Left ventricle myocardium superior (tissue), 1 donor: Measurements from ENCODE around the gene LMTK2. TPM values are rescaled to one million over a fixed set of nuclear protein-coding genes. Genes with fewer than 3 reads are reported as not detected.

Source experiments
- ATAC-seq: fragments of 200-7000 bp; cut with Tn5 transposase; one replicate; pipeline ENCODE4 v1.9.1; 2020; ENCODE audit warnings: mild to moderate bottlenecking, moderate library complexity
- DNase-seq: peaks from one replicate; pipeline ENCODE4 v3.0.0-alpha.2; 2020
- intact Hi-C: fragments of 100-400 bp; cut with micrococcal nuclease; formaldehyde crosslinking; loops from one replicate; pipeline ENCODE4 v1.11.0; 2022
- long read RNA-seq: library from polyadenylated mRNA; unstranded; transcript quantifications from one replicate; pipeline ENCODE4 v2.0.0, GENCODE V29; 2021
- total RNA-seq: library from RNA; stranded (reverse); fragmentation: NEBNext Ultra II Directional; extraction: Animal tissue kit (Norgen Biotek cat#: 25700); gene quantifications from one replicate; pipeline ENCODE4 v1.2.1, GENCODE V29; 2021
- donor health status: DM: no; HTN: yes; CAD: no; lungs with severe emphysema.

The LMTK2 gene
- total RNA-seq: 24.7 TPM
- long read RNA-seq, partial matches to known transcripts: 21 of 23 reads
- long read RNA-seq, other reads (novel, unspliced or antisense): 2 of 23 reads

DNA sequence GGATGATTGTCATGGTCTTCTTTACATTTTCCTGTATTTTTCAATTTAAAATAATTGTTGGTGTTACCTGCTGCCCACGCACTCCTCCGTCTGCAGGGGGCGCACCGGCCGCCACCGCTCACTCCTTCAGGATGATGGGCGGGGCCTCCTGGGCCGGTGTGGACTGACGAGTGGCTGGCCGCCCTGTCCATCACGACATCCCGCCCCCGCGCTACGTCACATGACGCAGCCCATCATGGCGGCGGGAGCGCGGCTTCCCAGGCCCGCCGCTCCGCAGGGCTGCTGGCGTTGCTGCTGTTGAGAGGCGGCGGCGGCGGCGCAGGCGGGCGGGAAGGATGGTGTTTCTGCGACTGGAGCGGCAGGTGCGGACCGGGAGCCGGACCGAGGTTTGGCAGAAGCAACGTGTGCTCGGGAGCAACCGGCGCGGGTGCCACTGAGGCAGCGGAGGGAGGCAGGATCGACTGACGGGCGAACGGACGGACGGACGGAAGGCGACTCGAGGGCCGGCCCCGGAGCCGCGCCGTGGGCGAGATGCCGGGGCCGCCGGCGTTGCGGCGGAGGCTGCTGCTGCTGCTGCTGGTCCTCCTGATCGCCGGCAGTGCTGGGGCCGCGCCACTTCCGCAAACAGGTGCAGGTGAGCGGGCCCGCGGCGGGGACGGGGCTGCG, at the start of gene LMTK2:
LMTK2 (plus strand) TSS at position 216 of the 666 bp plus-strand sequence; CDS start at position 532, 316 bp downstream.
- ATAC-seq: peak; percentile 99
- DNase-seq: peak; percentile 98
- intact Hi-C loops: loop anchor here (5.0 kb wide), 1 partner anchor 61 kb away; no protein-coding TSS in a partner anchor

DNA sequence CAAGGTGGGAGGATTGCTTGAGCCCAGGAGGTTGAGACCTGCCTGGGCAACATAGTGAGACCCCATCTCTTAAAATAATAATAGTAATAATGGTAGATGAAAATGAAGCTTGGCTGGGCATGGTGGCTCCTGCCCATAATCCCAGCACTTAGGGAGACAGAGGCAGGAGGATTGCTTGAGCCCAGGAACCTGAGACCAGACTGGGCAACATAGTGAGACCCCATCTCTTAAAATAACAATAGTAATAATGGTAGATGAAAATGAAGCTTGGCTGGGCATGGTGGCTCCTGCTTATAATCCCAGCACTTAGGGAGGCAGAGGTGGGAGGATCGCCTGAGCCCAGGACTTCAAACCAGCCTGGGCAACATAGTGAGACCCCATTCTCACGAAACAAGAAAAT, 49.5 kb upstream of the LMTK2 start:
- DNase-seq: no peak
- ATAC-seq: no peak
- intact Hi-C loops: no loop called here

DNA sequence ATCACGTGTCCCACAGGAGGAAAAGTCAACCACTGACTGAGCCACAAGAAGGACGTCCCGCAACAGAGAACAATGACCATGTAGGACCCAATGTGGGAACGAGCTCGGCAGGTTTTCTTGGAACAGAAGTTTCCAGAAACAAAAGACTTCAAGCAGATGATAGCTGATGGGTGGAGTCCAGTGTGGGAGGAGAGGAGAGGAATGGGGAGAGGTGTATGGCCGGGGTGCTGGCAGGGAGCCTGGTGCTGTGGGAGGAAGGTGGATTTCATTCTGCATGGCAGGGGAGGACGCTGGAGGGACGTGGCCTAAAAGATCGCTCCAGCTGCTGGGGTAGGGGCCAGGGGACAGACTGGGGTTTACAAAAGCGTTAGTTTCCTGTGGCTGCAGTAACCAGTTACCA, 48.5 kb upstream of the LMTK2 start:
- intact Hi-C loops: no loop called here

DNA sequence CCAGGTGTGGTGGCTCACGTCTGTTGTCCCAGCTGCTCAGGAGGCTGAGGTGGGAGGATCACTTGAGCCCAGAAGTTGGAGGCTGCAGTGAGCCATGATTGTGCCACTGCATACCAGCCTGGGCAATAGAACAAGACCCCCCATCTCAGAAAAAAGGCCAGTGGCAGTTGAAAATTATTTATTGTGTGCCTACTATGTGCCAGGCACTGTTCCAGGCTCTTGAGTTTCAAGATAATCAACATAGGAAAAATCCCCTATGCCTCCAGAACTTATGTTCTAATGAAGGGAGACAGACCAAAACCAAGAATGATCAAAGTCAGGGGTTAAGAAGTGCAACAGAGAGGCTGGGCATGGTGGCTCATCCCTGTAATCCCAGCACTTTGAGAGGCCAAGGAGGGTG, 42.4 kb upstream of the LMTK2 start:
- intact Hi-C loops: no loop called here
- ATAC-seq (no peak), DNase-seq (no peak)

More for the DNA sequence above, 48.5 kb upstream of the LMTK2 start:
- ATAC-seq (no peak), DNase-seq (no peak)

DNA sequence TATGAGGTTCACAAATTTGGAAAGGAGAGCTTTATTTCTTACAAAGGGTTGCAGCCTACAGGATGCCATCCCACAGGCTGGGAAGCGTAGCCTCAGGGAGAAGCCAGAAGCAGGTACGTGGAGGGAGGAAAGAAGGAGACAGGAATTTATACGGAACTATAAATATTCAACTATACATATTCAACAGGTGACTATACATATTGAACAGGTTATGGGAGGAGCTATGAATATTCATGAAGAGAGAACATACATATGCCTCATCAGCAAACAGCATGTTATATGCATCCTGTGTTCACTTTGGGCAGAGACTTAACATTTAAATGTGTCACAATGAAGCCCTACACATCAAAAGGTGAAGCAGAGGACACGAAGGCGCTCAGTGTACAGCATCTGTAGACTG, 40.5 kb upstream of the LMTK2 start:
- ATAC-seq: no peak
- intact Hi-C loops: no loop called here
- DNase-seq: no peak

DNA sequence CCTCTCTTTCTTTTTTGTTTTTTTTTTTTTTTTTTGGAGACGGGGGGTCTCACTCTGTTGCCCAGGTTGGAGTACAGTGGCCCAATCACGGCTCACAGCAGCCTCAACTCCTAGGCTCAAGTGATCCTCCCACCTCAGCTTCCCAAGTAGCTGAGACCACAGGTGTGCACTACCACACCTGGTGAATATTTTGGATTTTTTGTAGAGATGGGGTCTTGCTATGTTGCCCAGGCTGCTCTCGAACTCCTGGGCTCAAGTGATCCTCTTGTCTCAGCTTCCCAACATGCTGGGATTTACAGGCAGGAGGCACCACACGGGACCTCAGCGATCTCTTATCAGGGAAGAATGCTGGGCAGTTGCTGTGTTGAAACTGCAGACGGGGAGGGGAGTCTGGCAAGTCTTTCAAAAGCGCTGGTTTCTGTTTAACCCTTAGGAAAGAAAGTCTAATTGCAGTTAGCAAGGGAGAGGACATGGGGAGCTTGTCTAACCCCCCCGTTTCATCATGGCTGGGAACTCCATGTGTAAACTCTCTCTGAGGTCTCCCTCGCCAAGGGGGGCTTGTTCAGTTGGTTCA, 39.6 kb upstream of the LMTK2 start:
- DNase-seq (no peak), ATAC-seq (no peak)
- intact Hi-C loops: no loop called here

DNA sequence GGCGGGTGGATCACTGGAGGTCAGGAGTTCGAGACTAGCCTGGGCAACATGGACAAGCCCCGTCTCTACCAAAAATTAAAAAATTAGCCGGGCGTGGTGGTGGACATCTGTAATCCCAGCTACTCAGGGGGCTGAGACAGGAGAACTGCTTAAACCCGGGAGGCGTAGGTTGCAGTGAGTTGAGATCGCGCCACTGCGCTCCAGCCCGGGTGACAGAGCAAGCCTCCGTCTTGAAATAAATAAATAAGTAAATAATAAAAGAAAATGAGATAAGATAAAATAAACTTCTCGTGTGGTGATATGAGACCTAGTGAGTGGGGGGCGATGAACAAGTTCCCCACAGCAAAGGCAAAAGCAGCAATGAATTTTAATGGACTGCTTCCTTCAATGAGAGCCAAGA, 33.6 kb upstream of the LMTK2 start:
- DNase-seq: no peak
- intact Hi-C loops: no loop called here

DNA sequence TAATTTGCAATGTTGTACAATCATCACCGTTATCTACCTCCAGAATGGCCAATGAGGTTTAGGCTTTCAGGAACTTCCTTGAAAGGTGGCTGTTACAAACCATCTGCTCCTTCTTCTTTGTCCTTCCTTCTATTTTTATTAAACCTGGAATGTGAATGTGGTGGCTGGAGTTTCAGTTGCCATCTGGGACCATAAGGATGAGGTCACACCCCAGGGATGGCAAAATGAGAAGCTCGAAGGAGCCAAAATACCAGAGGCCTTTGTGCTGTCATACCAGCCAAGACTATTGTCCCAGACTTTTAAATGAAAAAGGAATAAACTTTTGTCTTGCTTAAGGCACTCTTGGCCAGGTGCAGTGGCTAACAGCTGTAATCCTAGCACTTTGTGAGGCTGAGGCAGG, 30.9 kb upstream of the LMTK2 start:
- ATAC-seq (no peak), DNase-seq (no peak)
- intact Hi-C loops: no loop called here

More for the DNA sequence above, 33.6 kb upstream of the LMTK2 start:
- no peak for ATAC-seq

DNA sequence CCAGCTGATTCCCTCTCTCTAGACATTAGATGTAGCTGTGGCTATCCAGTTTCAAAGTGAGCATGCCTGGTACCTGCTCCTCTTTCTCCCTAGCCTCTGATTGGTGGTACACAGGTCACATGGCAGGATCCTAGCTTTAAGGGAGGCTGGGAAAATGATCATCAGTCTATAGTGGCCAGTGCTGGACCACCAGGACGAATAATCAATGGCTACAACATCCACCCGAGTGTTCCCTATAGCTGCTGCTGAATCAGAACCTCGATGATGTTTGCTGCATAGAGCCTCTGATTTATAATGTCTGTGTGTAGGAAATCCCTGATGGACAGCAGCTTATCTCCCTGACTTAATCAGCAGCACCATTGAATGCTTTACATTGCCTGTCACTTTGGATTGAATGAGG, 28.9 kb upstream of the LMTK2 start:
- no peak for ATAC-seq
- intact Hi-C loops: no loop called here

DNA sequence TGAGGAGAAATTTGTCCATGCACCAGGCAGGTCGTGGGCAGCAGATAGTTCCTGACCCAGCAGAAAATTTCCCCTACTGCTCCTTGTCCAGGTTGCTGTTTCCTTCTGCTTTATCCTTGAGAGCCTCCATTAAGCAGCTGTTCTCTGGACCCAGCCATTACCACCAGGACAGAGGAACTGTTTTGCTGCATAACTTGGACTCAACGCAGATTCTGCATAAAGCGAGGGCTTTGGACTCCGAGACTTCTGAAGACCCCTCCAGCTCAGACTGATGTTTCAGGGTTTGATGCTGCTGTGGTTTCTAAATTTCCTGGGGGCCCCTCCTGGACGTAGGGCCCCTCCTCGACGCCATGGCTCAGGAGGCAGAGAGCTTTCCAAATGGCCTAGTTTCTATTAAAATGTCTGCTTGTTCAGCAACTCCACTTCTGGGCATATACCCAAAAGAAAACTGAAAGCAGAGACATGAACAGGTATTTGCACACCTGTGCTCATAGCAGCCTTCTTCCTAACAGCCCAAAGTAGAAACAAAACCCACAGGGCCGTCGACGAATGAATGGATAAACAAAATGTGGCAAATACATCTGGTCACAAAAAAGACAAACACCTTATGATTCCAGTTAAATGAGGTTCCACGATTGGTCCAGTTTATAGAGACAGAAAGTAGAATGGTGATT, 28.3 kb upstream of the LMTK2 start:
- intact Hi-C loops: no loop called here
- ATAC-seq (no peak), DNase-seq (no peak)

More for the DNA sequence above, 28.9 kb upstream of the LMTK2 start:
- no peak for DNase-seq

DNA sequence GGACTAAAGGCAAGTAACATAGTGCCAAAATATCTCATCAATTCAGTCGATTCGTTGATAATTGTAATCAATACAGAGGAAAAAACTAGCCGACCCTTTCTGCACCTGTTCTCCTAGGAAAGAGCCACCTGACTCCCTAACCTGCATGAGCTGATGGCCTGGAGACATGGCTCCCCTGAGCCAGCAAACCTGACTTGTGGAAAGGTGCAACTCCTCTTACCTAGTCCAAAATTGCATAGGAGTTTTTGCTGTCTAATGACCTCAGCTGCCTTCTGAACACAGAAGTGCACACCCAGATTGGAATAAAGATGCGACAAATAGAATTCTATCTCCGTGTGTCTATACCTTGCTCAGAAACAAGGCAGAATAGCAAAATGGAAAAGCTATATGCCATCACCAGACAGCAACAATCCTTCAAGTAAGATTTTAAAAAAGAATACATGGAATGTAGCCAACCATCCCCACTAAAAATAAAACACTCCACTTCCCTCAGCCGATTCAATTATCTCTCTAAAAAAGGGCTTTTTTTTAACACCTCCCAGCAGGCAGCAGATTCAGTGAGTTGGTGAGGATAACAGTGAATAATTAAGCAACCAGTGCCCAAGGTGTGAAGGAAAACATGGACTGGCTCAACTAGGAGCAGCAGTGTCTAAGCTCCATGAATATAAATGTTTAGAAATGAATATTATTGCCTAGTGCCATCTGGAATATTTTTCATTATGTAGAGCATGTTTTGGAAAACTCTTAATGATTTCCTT, 26.6 kb upstream of the LMTK2 start:
- ATAC-seq: no peak

DNA sequence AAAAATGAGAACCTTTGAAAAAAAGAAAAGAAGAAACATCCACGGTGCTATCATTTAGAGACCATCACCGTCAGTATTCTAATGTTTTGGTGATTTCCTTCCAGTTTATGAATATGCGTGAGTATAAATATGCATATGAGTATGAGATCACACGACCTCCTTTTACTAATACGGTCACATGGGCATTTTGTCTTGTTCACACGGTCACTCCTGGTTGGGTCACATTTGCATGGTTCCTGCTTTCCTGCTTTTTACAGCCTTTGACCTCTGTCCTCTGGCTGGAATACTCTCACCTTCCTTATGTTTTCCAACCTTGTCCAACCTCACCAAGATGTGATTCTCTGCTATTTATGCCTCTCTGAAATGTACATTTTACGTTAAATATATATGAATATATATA, 25.3 kb upstream of the LMTK2 start:
- no peak for ATAC-seq
- intact Hi-C loops: no loop called here

More for the DNA sequence above, 26.6 kb upstream of the LMTK2 start:
- DNase-seq: no peak
- intact Hi-C loops: no loop called here

DNA sequence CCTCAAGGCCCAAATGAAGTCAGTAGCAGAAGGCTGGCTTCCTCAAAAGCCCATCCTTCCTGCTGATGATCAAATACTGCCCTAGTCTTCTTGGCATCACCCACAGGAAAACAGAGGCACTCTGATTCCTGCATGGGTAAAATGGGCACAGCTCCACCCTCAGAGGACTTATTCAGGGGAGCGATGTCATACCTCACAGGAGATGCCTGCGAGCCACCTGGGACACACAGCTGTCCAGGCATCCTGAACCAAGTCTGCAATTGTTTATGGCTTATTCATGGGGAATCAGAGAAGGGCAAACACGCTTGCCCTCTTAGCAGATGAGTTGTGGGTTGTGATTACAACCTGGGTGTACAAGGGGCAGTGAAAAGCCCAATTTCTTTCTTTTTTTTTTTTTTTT, 22.0 kb upstream of the LMTK2 start:
- intact Hi-C loops: no loop called here
- no peak for DNase-seq
- no peak for ATAC-seq

More for the DNA sequence above, 25.3 kb upstream of the LMTK2 start:
- DNase-seq: no peak

DNA sequence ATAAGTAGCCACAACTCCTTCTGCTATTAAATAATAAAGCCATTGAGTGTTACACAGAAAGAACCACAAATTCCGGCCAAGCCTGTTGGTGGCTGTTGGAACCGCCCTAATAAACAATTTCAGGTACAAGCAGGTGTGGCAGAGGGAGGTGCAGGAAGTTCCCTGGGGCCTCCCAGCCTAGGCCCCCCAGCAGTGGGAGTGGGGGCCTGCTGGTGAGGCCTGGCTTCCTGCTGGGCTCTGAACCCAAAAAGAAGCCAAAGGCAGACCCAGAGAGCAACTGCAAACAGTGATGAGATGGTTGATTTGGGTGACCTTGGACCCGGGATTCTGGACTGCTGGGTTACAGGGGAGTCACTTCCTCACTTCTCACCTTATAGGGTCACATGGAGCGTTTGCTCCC, 21.0 kb upstream of the LMTK2 start:
- intact Hi-C loops: no loop called here
- DNase-seq (no peak), ATAC-seq (no peak)

DNA sequence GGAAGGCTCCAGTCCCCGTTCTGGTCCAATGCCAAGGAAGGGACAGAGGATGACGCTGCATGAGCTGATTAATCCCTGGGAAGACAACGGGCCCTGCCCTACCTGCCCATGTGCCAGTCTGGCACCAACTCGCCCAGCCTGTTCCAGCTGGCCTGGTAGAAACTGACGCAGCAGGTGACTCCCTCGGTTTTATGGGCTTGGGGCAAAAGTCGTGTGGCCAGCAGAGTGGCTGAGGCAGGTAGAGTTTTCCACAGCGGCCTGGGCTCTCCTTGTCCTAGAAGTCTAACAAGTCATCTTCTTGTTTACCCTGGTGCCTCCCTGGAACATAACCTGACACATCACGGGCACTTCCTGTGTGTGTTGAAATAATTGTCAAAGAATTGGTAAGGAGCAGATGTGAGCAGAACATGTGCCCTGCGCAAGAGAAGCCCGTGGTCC, 20.4 kb upstream of the LMTK2 start:
- ATAC-seq (no peak), DNase-seq (no peak)
- intact Hi-C loops: no loop called here

DNA sequence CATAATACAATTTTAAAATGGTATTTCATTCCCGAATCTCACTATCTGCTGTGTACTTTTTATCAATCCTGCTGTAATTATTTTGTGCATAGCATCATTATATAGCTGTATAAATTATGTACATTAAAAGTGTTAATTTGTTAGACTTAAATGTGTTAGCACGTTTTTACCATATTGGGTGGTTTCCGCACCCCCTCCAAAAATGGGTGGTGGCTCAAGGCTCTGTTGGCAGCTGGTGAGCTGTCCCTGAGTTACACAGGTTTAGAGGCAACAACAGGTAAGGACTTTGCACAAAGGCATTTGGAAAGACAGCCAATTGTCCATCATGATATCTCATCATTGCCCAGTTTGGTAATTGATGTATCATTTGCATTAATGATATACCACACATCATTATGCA, 18.6 kb upstream of the LMTK2 start:
- intact Hi-C loops: no loop called here
- ATAC-seq (no peak), DNase-seq (no peak)

DNA sequence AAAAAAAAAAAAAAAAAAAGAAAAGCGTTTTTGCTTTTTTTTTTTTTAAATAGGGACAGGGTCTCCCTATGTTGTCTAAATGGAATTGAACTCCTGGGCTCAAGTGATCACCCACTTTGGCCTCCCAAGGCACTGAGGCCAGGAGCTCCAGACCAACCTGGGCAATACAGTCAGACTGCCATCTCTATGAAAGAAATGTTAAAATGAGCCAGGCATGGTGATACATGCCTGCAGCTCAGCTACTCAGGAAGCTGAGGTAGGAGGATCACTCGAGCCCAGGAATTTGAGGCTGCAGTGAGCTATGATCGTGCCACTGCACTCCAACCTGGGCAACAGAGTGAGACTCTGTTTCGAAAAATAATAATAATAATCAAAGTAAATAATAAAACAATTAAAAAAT, 16.5 kb upstream of the LMTK2 start:
- intact Hi-C loops: no loop called here
- no peak for ATAC-seq

DNA sequence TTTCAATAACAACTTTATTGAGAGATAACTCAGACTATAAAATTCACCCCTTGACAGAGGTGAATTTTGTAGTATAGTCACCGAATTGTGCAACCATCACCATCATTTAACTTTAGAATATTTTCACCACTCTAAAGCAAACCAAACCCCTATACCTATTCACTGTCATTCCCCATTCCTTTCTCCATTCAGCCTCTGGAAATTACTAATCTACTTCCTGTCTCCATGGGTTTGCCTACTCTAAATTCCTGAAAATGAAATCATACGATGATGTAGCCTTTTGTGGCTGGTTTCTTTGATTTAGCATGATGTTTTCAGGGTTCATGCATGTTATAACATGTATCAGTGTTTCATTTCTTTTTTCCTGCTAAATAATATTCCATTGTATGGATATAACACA, 15.6 kb upstream of the LMTK2 start:
- no peak for DNase-seq
- intact Hi-C loops: no loop called here
- no peak for ATAC-seq

More for the DNA sequence above, 16.5 kb upstream of the LMTK2 start:
- no peak for DNase-seq

DNA sequence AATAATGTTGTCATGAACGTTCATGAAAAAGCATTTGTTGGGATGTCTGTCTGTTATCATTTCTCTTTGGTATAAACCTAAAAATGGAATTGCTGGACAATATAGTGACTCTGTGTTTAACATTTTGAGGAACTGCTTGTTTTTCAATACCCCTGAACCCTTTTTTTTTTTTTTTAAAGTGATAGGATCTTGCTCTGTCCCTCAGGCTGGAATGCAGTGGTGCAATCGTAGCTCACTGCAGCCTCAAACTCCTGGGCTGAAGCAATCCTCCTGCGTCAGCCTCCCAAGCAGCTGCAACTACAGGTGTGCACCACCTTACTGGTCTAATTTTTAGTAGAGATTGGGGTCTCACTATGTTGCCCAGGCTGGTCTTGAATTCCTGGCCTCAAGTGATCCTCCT, 15.1 kb upstream of the LMTK2 start:
- ATAC-seq (no peak), DNase-seq (no peak)
- intact Hi-C loops: no loop called here
